HepG2 (cell line): Measurements from ENCODE around the gene WASF1. TPM values are rescaled to one million over a fixed set of nuclear protein-coding genes. Genes with fewer than 3 reads are reported as not detected.

Experiments
- AGO2 ChIP-seq: fragments of 200-400 bp; formaldehyde crosslinking; optimal IDR thresholded peaks from 2 replicates; pipeline ENCODE3; 2017; ENCODE audit warnings: mild to moderate bottlenecking, low read depth, low read length, moderate library complexity
- ETV5 ChIP-seq: IDR thresholded peaks from 2 replicates; pipeline ENCODE4 v1.6.1; 2018; ENCODE audit warnings: missing biosample characterization, missing genetic modification reagents, inconsistent platforms, borderline replicate concordance
- GTF3A ChIP-seq: sonication (generic); formaldehyde crosslinking; conservative IDR thresholded peaks from 2 replicates; pipeline ENCODE4 v1.4.0; 2020; ENCODE audit warnings: mild to moderate bottlenecking, missing genetic modification reagents
- HNRNPUL1 ChIP-seq: fragments of 200-400 bp; formaldehyde crosslinking; IDR thresholded peaks from 2 replicates; pipeline ENCODE4 v1.6.1; 2017; ENCODE audit warnings: low read depth, mild to moderate bottlenecking, low read length, moderate library complexity
- KDM3A ChIP-seq: IDR thresholded peaks from 2 replicates; pipeline ENCODE4 v1.6.1; 2018; ENCODE audit warnings: low read depth, missing compliant biosample characterization
- KDM5A ChIP-seq: fragments of 200-600 bp; sonication (generic); IDR thresholded peaks from 2 replicates; pipeline ENCODE4 v1.7.0; 2018; ENCODE audit warnings: antibody characterized with exemption, mild to moderate bottlenecking, low read length, borderline replicate concordance
- MAFG ChIP-seq: sonication (generic); formaldehyde crosslinking; IDR thresholded peaks from 2 replicates; pipeline ENCODE4 v1.5.1; 2020; ENCODE audit warnings: mild to moderate bottlenecking, missing genetic modification reagents
- NCOR1 ChIP-seq: fragments of 200-600 bp; sonication (generic); IDR thresholded peaks from 2 replicates; pipeline ENCODE4 v1.7.0; 2017; ENCODE audit warnings: antibody characterized with exemption, low read length, borderline replicate concordance
- NR2F1 ChIP-seq, 2 experiments: fragments of 450-650 bp in 1 of 2; formaldehyde crosslinking in 1 of 2; IDR thresholded peaks; 2 replicates each; pipeline versions ENCODE4 v1.5.0 to v1.6.1; 2016 to 2020; ENCODE audit warnings: mild to moderate bottlenecking in 1 of 2, missing compliant biosample characterization in 1 of 2, missing genetic modification reagents in 1 of 2, moderate library complexity in 1 of 2
- NR3C1 ChIP-seq: sonication (generic); formaldehyde crosslinking; IDR thresholded peaks from 2 replicates; pipeline ENCODE4 v1.4.0; 2020; ENCODE audit warnings: missing genetic modification reagents
- TBX3 ChIP-seq: fragments of 450-650 bp; IDR thresholded peaks from 2 replicates; pipeline ENCODE4 v1.6.1; 2017; ENCODE audit warnings: antibody characterized with exemption, mild to moderate bottlenecking, inconsistent platforms, borderline replicate concordance
- ZNF12 ChIP-seq: sonication (generic); formaldehyde crosslinking; IDR thresholded peaks from 2 replicates; pipeline ENCODE4 v1.5.0; 2020; ENCODE audit warnings: missing genetic modification reagents
- ZNF160 ChIP-seq: sonication (generic); formaldehyde crosslinking; IDR thresholded peaks from 2 replicates; pipeline ENCODE4 v1.8.0; 2022; ENCODE audit warnings: mild to moderate bottlenecking, inconsistent platforms, missing genetic modification reagents
- ZNF264 ChIP-seq: sonication (generic); formaldehyde crosslinking; IDR thresholded peaks from 2 replicates; pipeline ENCODE4 v1.4.0; 2020; ENCODE audit warnings: missing genetic modification reagents
- ZNF30 ChIP-seq: sonication (generic); formaldehyde crosslinking; IDR thresholded peaks from 2 replicates; pipeline ENCODE4 v1.5.0; 2020; ENCODE audit warnings: mild to moderate bottlenecking, missing genetic modification reagents
- ZNF451 ChIP-seq: sonication (generic); formaldehyde crosslinking; IDR thresholded peaks from 2 replicates; pipeline ENCODE4 v1.5.0; 2020; ENCODE audit warnings: mild to moderate bottlenecking, missing genetic modification reagents
- ZNF670 ChIP-seq: sonication (generic); formaldehyde crosslinking; IDR thresholded peaks from 2 replicates; pipeline ENCODE4 v1.8.0; 2022; ENCODE audit warnings: mild to moderate bottlenecking, missing genetic modification reagents, borderline replicate concordance
- ZNF687 ChIP-seq: sonication (generic); formaldehyde crosslinking; IDR thresholded peaks from 2 replicates; pipeline ENCODE4 v1.5.1; 2020; ENCODE audit warnings: mild to moderate bottlenecking, missing genetic modification reagents, moderate library complexity
- ZNF75D ChIP-seq: sonication (generic); formaldehyde crosslinking; IDR thresholded peaks from 2 replicates; pipeline ENCODE4 v1.8.1; 2023; ENCODE audit warnings: missing genetic modification reagents, mild to moderate bottlenecking, borderline replicate concordance
- ZNF780A ChIP-seq: sonication (generic); formaldehyde crosslinking; IDR thresholded peaks from 2 replicates; pipeline ENCODE4 v1.8.0; 2022; ENCODE audit warnings: mild to moderate bottlenecking, missing genetic modification reagents, moderate library complexity
- ZNF800 ChIP-seq: sonication (generic); formaldehyde crosslinking; IDR thresholded peaks from 2 replicates; pipeline ENCODE4 v1.4.0; 2020; ENCODE audit warnings: missing genetic modification reagents
- polyA plus RNA-seq, 8 experiments: library from polyadenylated mRNA; depleted of rRNA in 3 of 8; stranded (reverse) in 7 of 8; unstranded in 1 of 8; fragments of >200 nt; fragmentation: Illumina TruSeq in 4 of 8; extraction: Trizol in 4 of 8; gene quantifications; 2 replicates each; pipeline versions ENCODE4 v1.2.1 to v1.2.3, GENCODE V29; 2011 to 2016; ENCODE audit warnings: low read depth in 4 of 8, missing spikeins in 1 of 8, mixed read lengths in 1 of 8; ENCODE audit not compliant: insufficient read depth in 1 of 8
- total RNA-seq, 5 experiments: library from RNA; depleted of rRNA; stranded (reverse); fragments of >200 nt; fragmentation: Illumina TruSeq; extraction: Trizol; gene quantifications; 2 replicates each; pipeline ENCODE4 v1.2.3, GENCODE V29; 2016; ENCODE audit warnings: low read depth in 1 of 5
- TF ChIP-seq, protein P1 (sequence below): sonication (generic); formaldehyde crosslinking; IDR thresholded peaks from 2 replicates; pipeline ENCODE4 v1.4.0; 2020; ENCODE audit warnings: missing genetic modification reagents

Gene WASF1
- total and polyA plus RNA-seq, 2 of the 13 experiments (the other 11 are each of a cell fraction or from before 2014, with no cell fraction given), result 8.5 to 17.3 TPM

GRCh38 chr6:110179406-110180227 is at the start of gene WASF1 (continued):
- TF ChIP-seq ZNF687 (CRISPR knock-in tag) (peak; percentile 81), NCOR1 (0 out of 2 replicates have a peak, but pooled peaks have one; percentile 33), MAFG (CRISPR knock-in tag) (no peak), NR2F1 (CRISPR knock-in tag; IDR thresholded peaks at IDR 0.05) (no peak; a peak in 1 of 4 replicates), ZNF264 (CRISPR knock-in tag) (no peak), AGO2 (no peak), HNRNPUL1 (no peak), ZNF800 (CRISPR knock-in tag) (no peak), ZNF451 (no peak), ZNF670 (CRISPR knock-in tag) (no peak), ZNF160 (CRISPR knock-in tag) (peak; percentile 74; the same call in 1 of the 2 replicates), ETV5 (peak; percentile 71), ZNF30 (CRISPR knock-in tag) (no peak), KDM5A (no peak; the same call in 1 of the 2 replicates), ZNF780A (no peak), GTF3A (CRISPR knock-in tag) (no peak), ZNF75D (CRISPR knock-in tag) (no peak), TBX3 (no peak), KDM3A (CRISPR knock-in tag) (peak; percentile 32; the same call in 1 of the 2 replicates), NR3C1 (CRISPR knock-in tag) (no peak), ZNF12 (CRISPR knock-in tag) (no peak)
- TF ChIP-seq, protein P1, sequence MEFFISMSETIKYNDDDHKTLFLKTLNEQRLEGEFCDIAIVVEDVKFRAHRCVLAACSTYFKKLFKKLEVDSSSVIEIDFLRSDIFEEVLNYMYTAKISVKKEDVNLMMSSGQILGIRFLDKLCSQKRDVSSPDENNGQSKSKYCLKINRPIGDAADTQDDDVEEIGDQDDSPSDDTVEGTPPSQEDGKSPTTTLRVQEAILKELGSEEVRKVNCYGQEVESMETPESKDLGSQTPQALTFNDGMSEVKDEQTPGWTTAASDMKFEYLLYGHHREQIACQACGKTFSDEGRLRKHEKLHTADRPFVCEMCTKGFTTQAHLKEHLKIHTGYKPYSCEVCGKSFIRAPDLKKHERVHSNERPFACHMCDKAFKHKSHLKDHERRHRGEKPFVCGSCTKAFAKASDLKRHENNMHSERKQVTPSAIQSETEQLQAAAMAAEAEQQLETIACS, result 0 out of 2 replicates have a peak, but pooled peaks have one; percentile 26
